ENCODE data around the gene ZC3H12A.

The ZC3H12A gene

GRCh38 chr1:37477946-37478345, 3.6 kb downstream of the ZC3H12A start:
- in situ Hi-C loops (cut with MboI; ENCODE audit: low sequenced_read_pairs), result no loop called here

GRCh38 chr1:37478451-37478881, 4.1 kb downstream of the ZC3H12A start:
- in situ Hi-C loops (cut with MboI; ENCODE audit: low sequenced_read_pairs), result no loop called here

DNA sequence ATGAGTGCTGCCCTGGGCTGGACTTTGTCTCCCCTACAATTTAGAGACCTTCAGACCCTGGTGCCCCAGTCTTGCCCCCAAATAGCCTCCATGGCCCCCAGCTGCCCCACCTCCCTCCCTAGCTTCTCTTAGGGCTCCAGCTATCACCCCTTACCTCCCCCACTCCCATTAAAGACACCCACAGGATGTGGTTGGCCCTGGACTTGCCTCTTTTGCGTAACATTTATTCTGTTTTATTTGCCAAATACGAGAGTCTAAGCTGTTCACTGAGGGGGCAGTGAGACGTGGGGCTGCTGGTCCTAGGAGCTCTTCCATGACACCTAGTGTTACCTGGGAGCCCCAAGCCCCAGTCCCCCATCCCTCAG, 4.5 kb downstream of the ZC3H12A start:
- in situ Hi-C loops (cut with MboI; ENCODE audit: low sequenced_read_pairs), result no loop called here

DNA sequence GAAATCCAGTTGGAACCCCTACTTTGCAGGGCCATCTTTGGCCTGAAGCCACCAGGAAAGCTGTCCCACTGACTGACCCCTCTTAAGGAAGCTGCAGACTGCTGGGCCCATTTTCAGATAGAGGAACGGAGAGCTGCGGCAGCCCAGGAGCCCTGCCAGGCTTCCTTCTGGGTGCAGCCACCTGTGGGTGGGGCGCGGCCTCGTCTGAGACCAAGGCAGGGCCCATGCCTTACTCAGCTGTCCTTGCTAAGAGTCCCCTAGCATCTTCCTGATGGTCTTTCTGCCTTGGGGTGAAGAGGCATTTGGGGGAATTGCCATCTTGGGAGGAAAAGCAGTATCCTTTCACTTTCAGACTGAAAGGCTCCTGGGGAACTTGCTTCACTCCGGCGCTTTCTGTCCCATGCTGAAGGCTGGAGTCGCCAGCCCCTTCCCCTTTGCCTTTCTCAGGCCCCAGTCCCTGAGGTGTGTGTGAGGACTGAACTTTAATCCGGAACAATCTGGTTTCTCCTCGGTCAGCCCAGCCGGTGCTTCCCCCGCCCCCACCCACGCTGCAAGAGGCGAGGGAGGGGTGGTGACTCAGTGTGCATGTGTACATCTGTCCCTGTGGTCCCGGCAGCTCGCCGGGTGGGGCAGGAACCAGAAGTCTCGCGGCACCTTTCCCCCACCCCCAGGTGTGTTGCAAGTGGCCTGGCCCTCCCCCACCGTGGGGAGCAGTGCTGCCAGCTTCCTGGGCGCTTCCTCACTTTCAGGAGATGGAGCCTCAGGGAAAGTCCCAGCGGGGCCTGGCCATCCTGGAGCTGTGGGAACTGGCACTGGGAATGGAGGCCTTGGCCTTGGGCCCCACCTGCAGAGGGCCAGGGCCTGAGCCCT, 5.1 kb downstream of the ZC3H12A start:
- in situ Hi-C loops (cut with MboI; ENCODE audit: low sequenced_read_pairs), result no loop called here

DNA sequence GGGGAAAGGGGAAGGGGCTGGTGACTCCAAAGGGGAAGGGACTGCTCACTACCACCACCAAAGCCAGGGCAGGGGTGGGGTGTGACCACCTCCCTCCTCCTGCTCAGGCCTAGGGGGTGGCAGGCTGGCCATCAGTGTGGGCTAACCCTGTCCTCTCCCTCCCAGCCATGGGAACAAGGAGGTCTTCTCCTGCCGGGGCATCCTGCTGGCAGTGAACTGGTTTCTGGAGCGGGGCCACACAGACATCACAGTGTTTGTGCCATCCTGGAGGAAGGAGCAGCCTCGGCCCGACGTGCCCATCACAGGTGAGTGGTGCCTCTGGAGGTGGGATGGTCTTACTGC, 5.7 kb downstream of the ZC3H12A start:
- in situ Hi-C loops (cut with MboI; ENCODE audit: low sequenced_read_pairs), result no loop called here

- in situ Hi-C loops (cut with MboI; ENCODE audit: low sequenced_read_pairs), result no loop called here
Measured at GRCh38 chr1:37480581-37481288, 6.4 kb downstream of the ZC3H12A start.

DNA sequence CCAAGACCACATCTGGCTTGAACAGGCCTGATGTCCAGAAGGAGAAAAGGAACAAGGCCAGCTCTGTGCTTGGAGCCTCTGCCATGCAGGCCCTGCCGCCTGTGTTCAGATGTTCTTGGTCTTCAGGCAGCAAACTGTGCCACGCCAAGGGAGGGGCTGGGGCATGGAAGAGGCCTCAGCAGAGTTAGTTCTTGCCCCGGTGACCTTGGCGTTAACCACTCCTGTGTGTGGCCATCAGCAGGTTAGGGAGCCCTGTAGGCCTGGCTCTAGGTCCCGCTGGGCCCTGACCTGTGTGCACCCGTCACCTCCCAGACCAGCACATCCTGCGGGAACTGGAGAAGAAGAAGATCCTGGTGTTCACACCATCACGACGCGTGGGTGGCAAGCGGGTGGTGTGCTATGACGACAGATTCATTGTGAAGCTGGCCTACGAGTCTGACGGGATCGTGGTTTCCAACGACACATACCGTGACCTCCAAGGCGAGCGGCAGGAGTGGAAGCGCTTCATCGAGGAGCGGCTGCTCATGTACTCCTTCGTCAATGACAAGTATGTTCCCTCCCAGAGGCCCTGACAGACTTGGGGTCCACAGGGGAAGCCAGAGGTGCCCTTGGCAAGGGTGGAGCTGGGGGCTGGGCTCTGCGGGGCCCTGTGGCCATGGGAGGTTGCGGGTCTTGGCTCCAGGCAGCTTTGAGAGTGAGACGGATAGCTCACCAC, 7.1 kb downstream of the ZC3H12A start:
- in situ Hi-C loops (cut with MboI; ENCODE audit: low sequenced_read_pairs), result no loop called here

GRCh38 chr1:37482004-37482785, 7.8 kb downstream of the ZC3H12A start:
- in situ Hi-C loops (cut with MboI; ENCODE audit: low sequenced_read_pairs), result no loop called here

GRCh38 chr1:37482796-37483744, 8.7 kb downstream of the ZC3H12A start:
- in situ Hi-C loops (cut with MboI; ENCODE audit: low sequenced_read_pairs), result no loop called here

GRCh38 chr1:37483785-37484184, 9.4 kb downstream of the ZC3H12A start:
- in situ Hi-C loops (cut with MboI; ENCODE audit: low sequenced_read_pairs), result no loop called here

GRCh38 chr1:37484325-37485051, 10.1 kb downstream of the ZC3H12A start:
- in situ Hi-C loops (cut with MboI; ENCODE audit: low sequenced_read_pairs), result no loop called here

- in situ Hi-C loops (cut with MboI; ENCODE audit: low sequenced_read_pairs), result no loop called here
Measured at GRCh38 chr1:37485902-37486679, 11.7 kb downstream of the ZC3H12A start.

- in situ Hi-C loops (cut with MboI; ENCODE audit: low sequenced_read_pairs), result no loop called here
Measured at GRCh38 chr1:37486680-37487618, 12.6 kb downstream of the ZC3H12A start.

DNA sequence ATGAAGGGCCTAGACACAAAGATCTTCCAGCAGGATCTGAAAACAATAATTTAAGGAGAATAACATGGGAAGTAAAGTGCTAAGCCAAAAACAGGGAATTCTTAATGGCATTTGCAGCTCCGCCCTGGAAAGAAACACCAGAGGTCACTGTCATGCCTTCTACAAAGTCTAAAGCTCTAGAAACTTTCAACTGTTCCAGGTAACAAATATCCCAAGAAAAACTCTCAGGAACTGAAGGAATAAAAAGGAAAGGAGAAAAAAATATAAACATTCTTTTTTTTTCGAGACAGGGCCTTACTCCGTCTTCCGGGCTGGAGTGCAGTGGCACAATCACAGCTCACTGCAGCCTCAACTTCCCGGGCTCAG, 13.2 kb downstream of the ZC3H12A start:
- in situ Hi-C loops (cut with MboI; ENCODE audit: low sequenced_read_pairs), result no loop called here

GRCh38 chr1:37493336-37494098, 19.1 kb downstream of the ZC3H12A start:
- in situ Hi-C loops (cut with MboI; ENCODE audit: low sequenced_read_pairs), result no loop called here

DNA sequence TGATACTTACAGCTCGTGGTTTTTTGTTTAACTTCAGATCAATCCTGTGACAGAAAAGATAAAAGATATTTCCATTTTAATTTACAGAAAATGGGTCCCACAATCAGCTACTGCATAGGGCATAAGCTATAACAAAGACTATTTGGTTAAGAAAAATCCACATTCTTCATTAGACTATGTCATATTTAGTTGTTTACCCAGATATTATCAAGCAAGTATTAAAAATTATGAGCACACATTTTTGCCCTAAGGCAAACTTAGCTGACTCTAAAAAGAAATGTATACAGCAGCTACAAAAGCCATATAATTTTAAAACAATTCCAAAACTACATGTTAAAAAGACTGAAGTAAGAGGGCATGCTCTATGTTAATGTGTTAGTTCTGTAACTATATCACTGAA, 21.5 kb downstream of the ZC3H12A start:
- in situ Hi-C loops (cut with MboI; ENCODE audit: low sequenced_read_pairs), result no loop called here

DNA sequence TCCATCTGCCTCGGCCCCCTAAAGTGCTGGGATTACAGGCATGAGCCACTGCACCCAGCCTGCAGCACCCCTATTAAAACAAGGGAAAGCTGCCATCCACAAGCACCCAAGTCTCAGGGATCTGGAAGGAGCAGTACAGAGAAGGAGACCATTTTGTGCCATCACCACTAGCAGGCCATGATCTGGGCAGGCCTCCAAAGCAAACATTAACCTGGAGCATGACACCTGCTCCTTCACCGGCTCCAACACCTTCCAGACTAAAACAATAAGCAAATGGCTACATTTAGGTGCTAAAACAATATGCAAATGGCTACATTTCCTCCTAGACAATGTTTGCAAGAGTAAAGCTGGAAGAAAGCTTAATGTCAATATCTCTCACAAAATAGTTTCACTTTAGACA, 23.5 kb downstream of the ZC3H12A start:
- in situ Hi-C loops (cut with MboI; ENCODE audit: low sequenced_read_pairs), result no loop called here

Data from HL-60/S4 treated with phorbol 12-myristate 13-acetate at 8.2 ng/mL for 4 days and 3 days (cell line).